MCF 10A (cell line): Measurements from ENCODE around the gene SGSH. TPM values are rescaled to one million over a fixed set of nuclear protein-coding genes. Genes with fewer than 3 reads are reported as not detected.
A peak's percentile ranks its signal among the peaks of the same experiment; 100 is the strongest.

Source experiments
- BruUV-seq: library from RNA; stranded (reverse); fragments of 400-500 nt; replicated peaks from 2 replicates; lab custom pipeline; 2021; lab: Mats Ljungman, UMichigan
- CTCF ChIA-PET: fragments of 300-600 bp; sonication (Branson Sonifier 250); formaldehyde crosslinking; extraction: SDS; loops from one replicate; lab custom pipeline; 2021; ENCODE audit warnings: antibody characterized with exemption, inconsistent platforms; lab: Yijun Ruan, JAX
- POLR2A ChIA-PET: fragments of 300-600, 350-650 bp; sonication (Branson Sonifier 250); formaldehyde crosslinking; extraction: SDS; loops from one replicate; lab custom pipeline; 2020; ENCODE audit warnings: antibody characterized with exemption, inconsistent platforms; lab: Yijun Ruan, JAX
- DNase-seq: peaks from one replicate; pipeline ENCODE4 v3.0.0-alpha.2; 2018; ENCODE audit not compliant: unreplicated experiment
- H3K27ac Mint-ChIP-seq: one replicate; pipeline ENCODE4 v1.8.0; 2022; ENCODE audit warnings: mild to moderate bottlenecking, low read depth, mixed read lengths; ENCODE audit not compliant: unreplicated experiment
- H3K27me3 Mint-ChIP-seq: one replicate; pipeline ENCODE4 v1.8.0; 2022; ENCODE audit warnings: mixed read lengths; ENCODE audit not compliant: insufficient read depth, unreplicated experiment
- H3K36me3 Mint-ChIP-seq: one replicate; pipeline ENCODE4 v1.8.0; 2022; ENCODE audit warnings: mild to moderate bottlenecking, moderate library complexity, mixed read lengths; ENCODE audit not compliant: insufficient read depth, unreplicated experiment
- H3K4me1 Mint-ChIP-seq: one replicate; pipeline ENCODE4 v1.8.0; 2022; ENCODE audit warnings: mixed read lengths; ENCODE audit not compliant: insufficient read depth, unreplicated experiment
- H3K4me3 Mint-ChIP-seq: one replicate; pipeline ENCODE4 v1.8.0; 2022; ENCODE audit warnings: mild to moderate bottlenecking, moderate library complexity, mixed read lengths; ENCODE audit not compliant: unreplicated experiment
- H3K9me3 Mint-ChIP-seq: one replicate; pipeline ENCODE4 v1.8.0; 2022; ENCODE audit warnings: mixed read lengths; ENCODE audit not compliant: unreplicated experiment
- intact Hi-C: fragments of 100-400 bp; cut with micrococcal nuclease; formaldehyde crosslinking; loops from 2 replicates; pipeline ENCODE4 v1.14.1; 2022
- total RNA-seq: library from RNA; stranded (reverse); gene quantifications from 2 replicates; pipeline ENCODE4 v1.2.3, GENCODE V29; 2022
- TF ChIP-seq, protein P1 (sequence below): fragments of 200-600 bp; IDR thresholded peaks from one replicate; pipeline ENCODE4 v1.8.0; 2022; ENCODE audit warnings: antibody characterized with exemption, mild to moderate bottlenecking; ENCODE audit not compliant: unreplicated experiment

Gene SGSH
- total RNA-seq, 1 experiment from 2014 or later, result 42.0 TPM

GRCh38 chr17:80195671-80196529 lies 24.2 kb downstream of the SGSH start:
- no TSS peak for BruUV-seq
- POLR2A ChIA-PET, result no interaction called here
- CTCF ChIA-PET, result interaction anchor here (0.5 to 2.0 kb wide), 17 partner anchors 8 to 558 kb away, joined by 3 to 8 read pairs (median 3); no protein-coding TSS in a partner anchor

GRCh38 chr17:80195141-80195540 lies 25.0 kb downstream of the SGSH start:
- BruUV-seq, result no TSS peak
- no peaks in the 10 kb centered on the region for H3K4me1 Mint-ChIP-seq
- intact Hi-C loops, result no loop called here
- no peaks in the 10 kb centered on the region for H3K9me3 Mint-ChIP-seq
- TF ChIP-seq, protein P1, sequence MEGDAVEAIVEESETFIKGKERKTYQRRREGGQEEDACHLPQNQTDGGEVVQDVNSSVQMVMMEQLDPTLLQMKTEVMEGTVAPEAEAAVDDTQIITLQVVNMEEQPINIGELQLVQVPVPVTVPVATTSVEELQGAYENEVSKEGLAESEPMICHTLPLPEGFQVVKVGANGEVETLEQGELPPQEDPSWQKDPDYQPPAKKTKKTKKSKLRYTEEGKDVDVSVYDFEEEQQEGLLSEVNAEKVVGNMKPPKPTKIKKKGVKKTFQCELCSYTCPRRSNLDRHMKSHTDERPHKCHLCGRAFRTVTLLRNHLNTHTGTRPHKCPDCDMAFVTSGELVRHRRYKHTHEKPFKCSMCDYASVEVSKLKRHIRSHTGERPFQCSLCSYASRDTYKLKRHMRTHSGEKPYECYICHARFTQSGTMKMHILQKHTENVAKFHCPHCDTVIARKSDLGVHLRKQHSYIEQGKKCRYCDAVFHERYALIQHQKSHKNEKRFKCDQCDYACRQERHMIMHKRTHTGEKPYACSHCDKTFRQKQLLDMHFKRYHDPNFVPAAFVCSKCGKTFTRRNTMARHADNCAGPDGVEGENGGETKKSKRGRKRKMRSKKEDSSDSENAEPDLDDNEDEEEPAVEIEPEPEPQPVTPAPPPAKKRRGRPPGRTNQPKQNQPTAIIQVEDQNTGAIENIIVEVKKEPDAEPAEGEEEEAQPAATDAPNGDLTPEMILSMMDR, result no peak
- ChIA-PET CTCF (interaction anchor here (0.6 to 1.9 kb wide), 11 partner anchors 8 to 559 kb away, joined by 3 to 8 read pairs (median 3); no protein-coding TSS in a partner anchor), POLR2A (no interaction called here)
- no peak overlapping the region for H3K27ac Mint-ChIP-seq
- no peaks in the 10 kb centered on the region for H3K27me3 Mint-ChIP-seq
- DNase-seq, result no peak
- H3K36me3 Mint-ChIP-seq, result peaks cover 20% of the 10 kb centered on the region
- H3K4me3 Mint-ChIP-seq, result no peak overlapping the region

More at GRCh38 chr17:80195671-80196529, 24.2 kb downstream of the SGSH start:
- TF ChIP-seq, protein P1, result peak; percentile 93
- DNase-seq, result peak; percentile 26
- Mint-ChIP-seq H3K9me3 (no peaks in the 10 kb centered on the region), H3K27me3 (no peaks in the 10 kb centered on the region), H3K36me3 (peaks cover 20% of the 10 kb centered on the region), H3K4me3 (no peak overlapping the region), H3K4me1 (no peaks in the 10 kb centered on the region), H3K27ac (no peak overlapping the region)
- intact Hi-C loops, result loop anchor here (1.0 to 2.0 kb wide), 2 partner anchors 57 to 169 kb away; no protein-coding TSS in a partner anchor

DNA sequence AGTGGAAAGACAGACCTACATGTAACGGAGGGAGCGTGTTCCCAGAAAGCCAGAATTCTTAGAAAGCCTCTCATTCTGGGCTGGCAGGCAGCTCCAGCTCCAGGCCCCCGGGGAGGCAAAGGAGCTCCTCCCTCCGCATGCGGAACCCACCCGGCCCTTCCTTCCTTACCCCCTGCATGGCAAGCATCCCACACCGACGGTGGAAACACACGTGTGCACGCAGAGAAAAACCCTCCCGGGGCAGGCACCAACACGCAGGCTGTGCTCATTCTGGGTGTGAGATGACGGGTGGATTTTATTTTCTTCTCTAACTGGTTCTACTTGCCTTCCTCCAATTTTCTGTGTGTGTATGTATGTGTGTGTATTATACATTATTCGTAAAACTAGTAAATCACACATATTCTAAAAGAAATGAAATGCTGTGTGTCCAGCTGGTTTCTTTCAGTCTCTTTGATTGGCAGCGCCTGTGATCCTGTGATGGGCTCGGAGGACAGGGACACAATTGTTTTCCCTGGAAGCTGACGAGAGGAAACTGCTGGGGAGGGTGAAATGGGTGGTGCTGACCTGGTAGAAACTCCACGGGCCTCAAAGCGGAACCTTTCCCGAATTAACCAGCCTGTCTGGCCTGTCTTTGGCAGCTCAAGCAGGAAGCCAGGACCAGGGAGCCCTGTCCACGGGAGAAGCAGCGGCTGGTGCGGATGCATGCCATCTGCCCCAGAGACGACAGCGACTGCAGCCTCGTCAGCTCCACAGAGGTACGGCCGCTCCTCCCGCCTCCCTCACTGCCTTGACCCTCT lies 28.1 kb downstream of the SGSH start:
- DNase-seq, result no peak
- Mint-ChIP-seq H3K27me3 (no peaks in the 10 kb centered on the region), H3K4me3 (no peak overlapping the region), H3K36me3 (peaks cover 7% of the 10 kb centered on the region), H3K4me1 (peaks cover 5% of the 10 kb centered on the region), H3K27ac (no peak overlapping the region), H3K9me3 (no peaks in the 10 kb centered on the region)
- intact Hi-C loops, result no loop called here
- POLR2A ChIA-PET, result interaction anchor here (0.8 to 1.0 kb wide), 3 partner anchors 26 to 46 kb away, joined by 3 to 4 read pairs (median 3); no protein-coding TSS in a partner anchor
- TF ChIP-seq, protein P1, result no peak
- CTCF ChIA-PET, result interaction anchor here (0.7 kb wide), 1 partner anchor 627 kb away, joined by 3 read pairs; no protein-coding TSS in a partner anchor
- BruUV-seq, result no TSS peak
